Lung (tissue), 12 donors: Measurements from ENCODE around the gene HNRNPK. TPM values are rescaled to one million over a fixed set of nuclear protein-coding genes. Genes with fewer than 3 reads are reported as not detected.
A peak's percentile ranks its signal among the peaks of the same experiment; 100 is the strongest.

Source experiments
- ATAC-seq: fragments of 200-7000 bp; cut with Tn5 transposase; one replicate; pipeline ENCODE4 v1.9.1; 2020; ENCODE audit warnings: moderate number of reproducible peaks; ENCODE audit not compliant: insufficient read depth, low FRiP score
- DNase-seq, 3 donors: peaks; one replicate each; pipeline ENCODE4 v3.0.0-alpha.2; 2013 to 2017
- H3K27ac ChIP-seq, 2 donors: one replicate each; pipeline ENCODE4 v1.5.1; 2013; ENCODE audit warnings: mild to moderate bottlenecking in 2 of 2, moderate library complexity in 2 of 2, control low read depth in 1 of 2, inconsistent platforms in 1 of 2, low read depth in 1 of 2, low read length in 1 of 2
- H3K27me3 ChIP-seq, 3 donors: one replicate each; pipeline ENCODE4 v1.5.1; 2013; ENCODE audit warnings: low read length in 2 of 3; ENCODE audit not compliant: control insufficient read depth in 3 of 3, insufficient read depth in 3 of 3
- H3K36me3 ChIP-seq, 4 donors: one replicate each; pipeline ENCODE4 v1.5.1; 2013; ENCODE audit warnings: low read length in 4 of 4, mild to moderate bottlenecking in 1 of 4, moderate library complexity in 1 of 4; ENCODE audit not compliant: control insufficient read depth in 4 of 4, insufficient read depth in 4 of 4
- H3K4me1 ChIP-seq, 5 donors: one replicate each; pipeline ENCODE4 v1.5.1; 2013; ENCODE audit warnings: low read length in 5 of 5, mild to moderate bottlenecking in 2 of 5, moderate library complexity in 1 of 5; ENCODE audit not compliant: control insufficient read depth in 5 of 5, insufficient read depth in 5 of 5
- H3K4me3 ChIP-seq: one replicate; pipeline ENCODE4 v1.5.1; 2013; ENCODE audit warnings: mild to moderate bottlenecking, control low read depth, moderate library complexity
- H3K9ac ChIP-seq, 2 donors: one replicate each; pipeline ENCODE4 v1.5.1; 2013; ENCODE audit warnings: low read length in 2 of 2, control low read depth in 1 of 2; ENCODE audit not compliant: insufficient read depth in 1 of 2
- H3K9me3 ChIP-seq, 4 donors: one replicate each; pipeline ENCODE4 v1.5.1; 2013; ENCODE audit warnings: low read length in 3 of 4, mild to moderate bottlenecking in 1 of 4, moderate library complexity in 1 of 4; ENCODE audit not compliant: control insufficient read depth in 4 of 4, insufficient read depth in 3 of 4
- WGBS, 2 donors: extraction: QIAGEN DNeasy Blood & Tissue Kit; methylation state at CpG; one replicate each; pipeline ENCODE4 v1.1.7; 2013; 5-methylcytosine and 5-hydroxymethylcytosine counted together
- polyA plus RNA-seq, 2 donors: library from polyadenylated mRNA; stranded (reverse); fragments of 200-250 nt; gene quantifications; one replicate each; pipeline ENCODE4 v1.2.1, GENCODE V29; 2013
- total RNA-seq, 2 donors: library from RNA; depleted of rRNA in 1 of 2; stranded (reverse); fragments of >200 nt in 1 of 2; gene quantifications; one replicate each; pipeline ENCODE4 v1.2.1, GENCODE V29; 2014 to 2021
- TF ChIP-seq, protein P1 (sequence below): IDR thresholded peaks from 2 replicates; pipeline ENCODE4 v1.5.1; 2012; ENCODE audit warnings: mild to moderate bottlenecking; ENCODE audit errors: control extremely low read depth, extremely low read depth
- donor health status: control.
- donor health status: control.
- donor health status: Bipolar disorder and iron deficiency.
- donor health status: healthy.
- donor health status: DM: yes; HTN: yes; CAD: no.

Gene HNRNPK
- total and polyA plus RNA-seq, 4 donors, result 188 to 719 (median 377) TPM

DNA sequence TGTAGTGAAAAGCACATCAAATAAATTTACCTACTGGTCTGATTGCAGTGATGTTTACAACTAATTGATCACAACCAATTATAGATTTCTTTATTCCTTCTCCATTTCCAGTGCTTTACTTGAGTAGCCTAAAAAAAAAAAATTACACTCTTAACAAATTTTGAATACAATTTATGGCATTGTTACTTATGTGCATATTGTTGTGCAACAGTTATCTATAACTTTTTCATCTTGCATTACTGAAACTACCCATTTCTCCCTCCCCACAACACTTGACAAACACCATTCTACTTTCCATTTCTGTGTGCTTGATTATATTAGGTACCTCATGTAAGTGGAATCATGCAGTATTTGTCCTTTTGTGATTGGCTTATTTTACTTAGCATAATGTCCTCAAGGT is 12.9 kb upstream of the HNRNPK start:
- TF ChIP-seq, protein P1, sequence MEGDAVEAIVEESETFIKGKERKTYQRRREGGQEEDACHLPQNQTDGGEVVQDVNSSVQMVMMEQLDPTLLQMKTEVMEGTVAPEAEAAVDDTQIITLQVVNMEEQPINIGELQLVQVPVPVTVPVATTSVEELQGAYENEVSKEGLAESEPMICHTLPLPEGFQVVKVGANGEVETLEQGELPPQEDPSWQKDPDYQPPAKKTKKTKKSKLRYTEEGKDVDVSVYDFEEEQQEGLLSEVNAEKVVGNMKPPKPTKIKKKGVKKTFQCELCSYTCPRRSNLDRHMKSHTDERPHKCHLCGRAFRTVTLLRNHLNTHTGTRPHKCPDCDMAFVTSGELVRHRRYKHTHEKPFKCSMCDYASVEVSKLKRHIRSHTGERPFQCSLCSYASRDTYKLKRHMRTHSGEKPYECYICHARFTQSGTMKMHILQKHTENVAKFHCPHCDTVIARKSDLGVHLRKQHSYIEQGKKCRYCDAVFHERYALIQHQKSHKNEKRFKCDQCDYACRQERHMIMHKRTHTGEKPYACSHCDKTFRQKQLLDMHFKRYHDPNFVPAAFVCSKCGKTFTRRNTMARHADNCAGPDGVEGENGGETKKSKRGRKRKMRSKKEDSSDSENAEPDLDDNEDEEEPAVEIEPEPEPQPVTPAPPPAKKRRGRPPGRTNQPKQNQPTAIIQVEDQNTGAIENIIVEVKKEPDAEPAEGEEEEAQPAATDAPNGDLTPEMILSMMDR, result no peak
- H3K27ac ChIP-seq, result no peak overlapping the region
- no peak for DNase-seq
- peaks cover 0 to 3% (median 0%) of the 10 kb centered on the region in 5 donors for H3K4me1 ChIP-seq
- H3K27me3 ChIP-seq, result no peaks in the 10 kb centered on the region
- no peak overlapping the region for H3K9ac ChIP-seq
- H3K36me3 ChIP-seq, result peaks cover 3 to 8% (median 4%) of the 10 kb centered on the region in 4 donors
- no peak overlapping the region for H3K4me3 ChIP-seq
- H3K9me3 ChIP-seq, result no peaks in the 10 kb centered on the region
- no peak for ATAC-seq

DNA sequence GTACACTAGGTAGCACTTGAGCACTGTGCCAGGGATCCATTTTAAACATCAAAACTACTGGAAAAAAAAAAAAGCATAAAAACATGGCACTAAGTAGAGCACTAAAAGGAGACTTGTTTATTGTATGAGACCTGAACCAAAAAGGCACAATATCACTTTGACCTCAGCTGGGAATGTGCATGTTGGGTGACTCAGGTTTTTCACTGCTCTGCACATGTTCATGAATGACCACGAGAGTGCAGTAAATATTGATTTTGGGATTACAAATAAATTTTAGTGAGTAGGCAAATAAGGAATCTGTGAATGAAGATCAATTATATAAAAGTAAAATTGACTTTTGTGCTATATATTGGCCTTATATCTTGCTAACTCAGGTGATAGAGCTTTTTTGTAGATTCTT is 12.4 kb upstream of the HNRNPK start:
- ATAC-seq (no peak), DNase-seq (no peak)
- Histone ChIP-seq H3K4me3 (no peak overlapping the region), H3K27me3 (no peaks in the 10 kb centered on the region), H3K4me1 (peaks cover 0 to 3% (median 0%) of the 10 kb centered on the region in 5 donors), H3K36me3 (peaks cover 3 to 8% (median 4%) of the 10 kb centered on the region in 4 donors), H3K9me3 (no peaks in the 10 kb centered on the region), H3K27ac (no peak overlapping the region), H3K9ac (peak overlapping the region in 1 of 2 donors; percentile 5)
- WGBS, 2 donors, result 66 to 87% methylated on average over 1 of the region's 1 CpG
- TF ChIP-seq, protein P1, result no peak

DNA sequence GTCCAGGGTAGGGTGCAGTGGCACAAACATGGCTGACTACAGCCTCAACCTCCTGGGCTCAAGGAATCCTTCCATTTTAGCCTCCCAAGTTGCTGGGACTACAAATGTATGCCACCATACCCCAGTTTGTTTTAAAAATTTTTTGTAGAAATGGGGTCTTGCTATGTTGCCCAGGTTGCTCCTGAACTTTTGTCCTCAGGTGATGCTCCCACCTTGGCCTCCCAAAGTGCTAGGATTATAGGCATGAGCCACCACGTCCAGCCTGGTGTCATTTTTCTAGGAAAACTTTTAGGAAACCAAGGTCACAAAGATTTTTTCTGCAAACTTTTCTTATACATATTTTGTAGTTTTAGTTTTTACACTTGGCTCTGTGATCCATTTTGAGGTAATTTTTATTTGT is 11.3 kb upstream of the HNRNPK start:
- H3K27ac ChIP-seq, result no peak overlapping the region
- H3K9ac ChIP-seq, result no peak overlapping the region
- H3K4me3 ChIP-seq, result no peak overlapping the region
- H3K27me3 ChIP-seq, result no peaks in the 10 kb centered on the region
- WGBS, 2 donors, result 93 to 97% methylated on average over 1 of the region's 1 CpG
- H3K4me1 ChIP-seq, result peaks cover 0 to 7% (median 0%) of the 10 kb centered on the region in 5 donors
- ATAC-seq (no peak), DNase-seq (no peak)
- H3K9me3 ChIP-seq, result no peaks in the 10 kb centered on the region
- peaks cover 3 to 8% (median 4%) of the 10 kb centered on the region in 4 donors for H3K36me3 ChIP-seq
- TF ChIP-seq, protein P1, result no peak

DNA sequence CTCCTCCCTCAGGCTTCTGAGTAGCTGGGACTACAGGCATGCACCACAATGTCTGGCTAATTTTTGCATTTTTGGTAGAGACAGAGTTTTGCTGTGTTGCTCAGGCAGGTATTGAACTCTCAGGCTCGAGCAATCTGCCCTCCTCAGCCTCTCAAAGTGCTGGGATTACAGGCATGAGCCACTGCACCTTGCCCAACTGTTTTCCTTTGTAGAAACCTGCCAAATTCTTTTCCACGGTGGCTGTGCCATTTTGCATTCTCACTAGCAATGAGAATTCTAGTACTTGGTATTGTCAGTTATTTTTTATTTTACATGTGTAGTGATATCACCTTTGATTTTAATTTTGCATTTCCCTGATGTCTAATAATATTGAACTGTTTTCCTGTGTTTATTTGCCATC is 8.4 kb upstream of the HNRNPK start:
- Histone ChIP-seq H3K9me3 (no peaks in the 10 kb centered on the region), H3K9ac (no peak overlapping the region), H3K4me3 (no peak overlapping the region), H3K36me3 (peaks cover 3 to 8% (median 4%) of the 10 kb centered on the region in 4 donors), H3K4me1 (peaks cover 0 to 4% (median 0%) of the 10 kb centered on the region in 5 donors), H3K27ac (no peak overlapping the region), H3K27me3 (no peaks in the 10 kb centered on the region)
- 88 to 93% methylated on average over 2 of the region's 2 CpGs for WGBS, 2 donors
- DNase-seq, result no peak
- ATAC-seq, result no peak
- TF ChIP-seq, protein P1, result no peak
